Heart right ventricle (tissue), 16 donors: Measurements from ENCODE around the gene AGFG2. TPM values are rescaled to one million over a fixed set of nuclear protein-coding genes. Genes with fewer than 3 reads are reported as not detected.
A peak's percentile ranks its signal among the peaks of the same experiment; 100 is the strongest.

Experiments
- ATAC-seq, 8 donors: fragments of 200-7000 bp; cut with Tn5 transposase; one replicate each; pipeline ENCODE4 v1.9.1; 2020; ENCODE audit warnings: mild to moderate bottlenecking in 8 of 8, moderate library complexity in 8 of 8, moderate number of reproducible peaks in 1 of 8
- DNase-seq, 2 donors: peaks; one replicate each; pipeline ENCODE4 v3.0.0-alpha.2; 2020
- H3K27ac ChIP-seq, 10 donors: fragments of 200-600 bp; sonication (generic) in 2 of 10; one replicate each; pipeline versions ENCODE4 v1.5.0 to v1.8.0; 2020 to 2022; ENCODE audit warnings: mild to moderate bottlenecking in 3 of 10
- H3K27me3 ChIP-seq, 7 donors: fragments of 200-600 bp; one replicate each; pipeline ENCODE4 v1.8.0; 2021 to 2022; ENCODE audit warnings: mild to moderate bottlenecking in 2 of 7
- H3K36me3 ChIP-seq, 9 donors: fragments of 200-600 bp; sonication (generic) in 1 of 9; one replicate each; pipeline versions ENCODE4 v1.5.0 to v1.8.0; 2020 to 2022; ENCODE audit warnings: mild to moderate bottlenecking in 2 of 9
- H3K4me1 ChIP-seq, 9 donors: fragments of 200-600 bp; sonication (generic) in 1 of 9; one replicate each; pipeline versions ENCODE4 v1.5.0 to v1.8.0; 2020 to 2022; ENCODE audit warnings: mild to moderate bottlenecking in 4 of 9
- H3K4me3 ChIP-seq, 10 donors: fragments of 200-600 bp; sonication (generic) in 2 of 10; one replicate each; pipeline versions ENCODE4 v1.5.0 to v1.8.0; 2020 to 2022; ENCODE audit warnings: mild to moderate bottlenecking in 7 of 10, moderate library complexity in 2 of 10
- H3K9me3 ChIP-seq, 11 donors: fragments of 200-600 bp in 10 of 11; sonication (generic) in 2 of 11; one replicate each; pipeline versions ENCODE4 v1.5.0 to v1.8.0; 2013 to 2022; ENCODE audit warnings: mild to moderate bottlenecking in 2 of 11, control low read depth in 1 of 11, moderate library complexity in 1 of 11
- CTCF ChIP-seq, 9 donors: fragments of 200-600 bp; sonication (generic) in 2 of 9; IDR thresholded peaks; one replicate each; pipeline versions ENCODE4 v1.5.0 to v1.8.0; 2021 to 2022; ENCODE audit warnings: antibody characterized with exemption in 9 of 9, mild to moderate bottlenecking in 5 of 9, moderate library complexity in 1 of 9
- whole genome bisulfite sequencing, 2 donors: extraction: QIAGEN DNeasy Blood & Tissue Kit; methylation state at CpG; one replicate each; pipeline ENCODE4 v1.1.7; 2013; ENCODE audit warnings: inconsistent platforms in 1 of 2; 5-methylcytosine and 5-hydroxymethylcytosine counted together
- intact Hi-C, 10 donors: fragments of 100-400 bp; cut with DNase I; formaldehyde crosslinking; loops; one replicate each; pipeline versions ENCODE4 v1.11.1 to v1.14.2; 2022
- polyA plus RNA-seq, 2 donors: library from polyadenylated mRNA; stranded (reverse); fragments of 200-250 nt; gene quantifications; one replicate each; pipeline ENCODE4 v1.2.3, GENCODE V29; 2013
- total RNA-seq, 10 donors: library from RNA; stranded (reverse); fragmentation: NEBNext Ultra II Directional in 3 of 10; extraction: Animal tissue kit (Norgen Biotek cat#: 25700) in 3 of 10; gene quantifications; one replicate each; pipeline versions ENCODE4 v1.2.1 to v1.2.4, GENCODE V29; 2021 to 2023
- donor health status: Arrhythmogenic right ventricular cardiomyopathy.
- donor health status: ischemic (EF 13 %, LVEDD 7.1; RV severe dilation, severe dysfunction).
- donor health status: healthy with polysubstance abuse.
- donor health status: DM: no; HTN: yes; CAD: no.
- donor health status: DM: no; HTN: no; CAD: no.
- donor health status: ischemic (EF 25% LVEDD 6.9; RV normal size, moderate dysfunction).
- donor health status: ischemic (EF 25% LVEDD 5.7; RV mildly dilated, moderate dysfunction).
- donor health status: healthy.
- donor health status: DM: yes; HTN: yes; CAD: no.
- donor health status: Ischemic cardiomyopathy.
- donor health status: ischemic (EF 35%, LVEDD 5.7; RV mildly dilated, moderate dysfunction).
- donor health status: nonischemic (EF 11% LVEDD 7.7; RV severe dilation, severe dysfunction).
- donor health status: DM: yes; HTN: yes; CAD: no.
- donor health status: PGD.
- donor health status: ischemic (EF 29% LVEDD 5.4; RV normal size, mild dysfunction).
- donor health status: nonischemic (EF 23%, LVEDD 6.1; RV moderate dilation, normal function).

The AGFG2 gene
- total and polyA plus RNA-seq, 12 donors = 9.9 to 35.8 (median 27.3) TPM

- Histone ChIP-seq H3K9me3 (no peaks in the 10 kb centered on the region), H3K27ac (peak overlapping the region in 9 of 10 donors; percentile 73 to 88 (median 82)), H3K4me3 (peak overlapping the region; percentile 45 to 86 (median 74)), H3K4me1 (peaks cover 0 to 36% (median 23%) of the 10 kb centered on the region in 9 donors), H3K36me3 (peaks cover 0 to 12% (median 0%) of the 10 kb centered on the region in 9 donors), H3K27me3 (peaks cover 0 to 11% (median 0%) of the 10 kb centered on the region in 7 donors)
- WGBS, 2 donors = 15 to 19% methylated on average over 68 of the region's 68 CpGs
- intact Hi-C loops = loop anchor here in 6 of 10 donors (2.0 to 10.0 kb wide), 6 partner anchors 18 to 90 kb away; partner anchors contain the start of genes GIGYF1 (in 2 of the 6), FBXO24 (in 1 of the 6), GNB2 (in 1 of the 6) and LRCH4 (in 1 of the 6)
- DNase-seq = peak; percentile 42 to 69
- no peak for TF ChIP-seq CTCF (IDR thresholded peaks at IDR 0.05)
- ATAC-seq = peak in 5 of 8 donors; percentile 22 to 43 (median 35)
These were observed 66.2 kb downstream of the AGFG2 start for GRCh38 chr7:100604976-100605911.

- peaks cover 0 to 12% (median 0%) of the 10 kb centered on the region in 9 donors for H3K36me3 ChIP-seq
- peaks cover 0 to 37% (median 23%) of the 10 kb centered on the region in 9 donors for H3K4me1 ChIP-seq
- H3K9me3 ChIP-seq = no peaks in the 10 kb centered on the region
- no peak for ATAC-seq
- 86 to 90% methylated on average over 12 of the region's 12 CpGs for WGBS, 2 donors
- peak overlapping the region in 1 of 10 donors; percentile 86 for H3K4me3 ChIP-seq
- peak overlapping the region in 2 of 10 donors; percentile 76 to 79 for H3K27ac ChIP-seq
- peaks cover 0 to 11% (median 0%) of the 10 kb centered on the region in 7 donors for H3K27me3 ChIP-seq
- DNase-seq = no peak
- no peak for TF ChIP-seq CTCF (IDR thresholded peaks at IDR 0.05)
- intact Hi-C loops = loop anchor here in 3 of 10 donors (5.0 to 10.0 kb wide), 3 partner anchors 66 to 88 kb away; partner anchors contain the start of genes GIGYF1 (in 1 of the 3) and GNB2 (in 1 of the 3)
These were observed 67.3 kb downstream of the AGFG2 start for GRCh38 chr7:100606313-100606712.

GRCh38 chr7:100607111-100607510, 68.1 kb downstream of the AGFG2 start:
- Histone ChIP-seq H3K36me3 (peaks cover 0 to 12% (median 0%) of the 10 kb centered on the region in 9 donors), H3K9me3 (no peaks in the 10 kb centered on the region), H3K4me1 (peaks cover 0 to 32% (median 22%) of the 10 kb centered on the region in 9 donors), H3K27ac (no peak overlapping the region), H3K4me3 (no peak overlapping the region), H3K27me3 (peaks cover 0 to 11% (median 0%) of the 10 kb centered on the region in 7 donors)
- WGBS, 2 donors = 90 to 95% methylated on average over 8 of the region's 8 CpGs
- intact Hi-C loops = loop anchor here in 3 of 10 donors (5.0 to 10.0 kb wide), 3 partner anchors 65 to 88 kb away; partner anchors contain the start of genes GIGYF1 (in 1 of the 3) and GNB2 (in 1 of the 3)
- TF ChIP-seq CTCF (IDR thresholded peaks at IDR 0.05) = no peak
- ATAC-seq = no peak
- DNase-seq = no peak

- DNase-seq (no peak), ATAC-seq (no peak)
- no peaks in the 10 kb centered on the region for H3K9me3 ChIP-seq
- TF ChIP-seq CTCF (IDR thresholded peaks at IDR 0.05) = no peak
- peaks cover 0 to 11% (median 0%) of the 10 kb centered on the region in 7 donors for H3K27me3 ChIP-seq
- intact Hi-C loops = loop anchor here in 5 of 10 donors (5.0 to 10.0 kb wide), 6 partner anchors 62 to 265 kb away; partner anchors contain the start of genes GIGYF1 (in 3 of the 5), GNB2 (in 2 of the 5) and SRRT (in 1 of the 5)
- peaks cover 0 to 22% (median 0%) of the 10 kb centered on the region in 9 donors for H3K36me3 ChIP-seq
- H3K27ac ChIP-seq = no peak overlapping the region
- 94 to 96% methylated on average over 5 of the region's 5 CpGs for WGBS, 2 donors
- peaks cover 0 to 31% (median 21%) of the 10 kb centered on the region in 9 donors for H3K4me1 ChIP-seq
- no peak overlapping the region for H3K4me3 ChIP-seq
These were observed 71.0 kb downstream of the AGFG2 start for GRCh38 chr7:100609958-100610357.
